BE2C (cell line): Measurements from ENCODE around the gene TUT1.

Source experiments
- DNase-seq: peaks from one replicate; pipeline ENCODE4 v3.0.0-alpha.2; 2020
- H3K27me3 ChIP-seq: fragments of 250-450 bp; sonication (Bioruptor Pico); 2 replicates; pipeline ENCODE4 v1.5.1; 2020; ENCODE audit warnings: mild to moderate bottlenecking
- H3K36me3 ChIP-seq: fragments of 250-450 bp; sonication (Bioruptor Pico); 2 replicates; pipeline ENCODE4 v1.5.1; 2020; ENCODE audit warnings: mild to moderate bottlenecking
- H3K4me1 ChIP-seq: fragments of 250-450 bp; sonication (Bioruptor Pico); 2 replicates; pipeline ENCODE4 v1.5.1; 2020
- H3K4me3 ChIP-seq: 2 replicates; pipeline ENCODE4 v1.5.1; 2011; ENCODE audit warnings: low read depth, low read length
- H3K9me3 ChIP-seq: fragments of 250-450 bp; sonication (Bioruptor Pico); 2 replicates; pipeline ENCODE4 v1.5.1; 2020
- TF ChIP-seq, protein P1 (sequence below): IDR thresholded peaks from 2 replicates; pipeline ENCODE4 v1.5.1; 2012; ENCODE audit warnings: mild to moderate bottlenecking, low read depth, low read length

TUT1 gene

DNA sequence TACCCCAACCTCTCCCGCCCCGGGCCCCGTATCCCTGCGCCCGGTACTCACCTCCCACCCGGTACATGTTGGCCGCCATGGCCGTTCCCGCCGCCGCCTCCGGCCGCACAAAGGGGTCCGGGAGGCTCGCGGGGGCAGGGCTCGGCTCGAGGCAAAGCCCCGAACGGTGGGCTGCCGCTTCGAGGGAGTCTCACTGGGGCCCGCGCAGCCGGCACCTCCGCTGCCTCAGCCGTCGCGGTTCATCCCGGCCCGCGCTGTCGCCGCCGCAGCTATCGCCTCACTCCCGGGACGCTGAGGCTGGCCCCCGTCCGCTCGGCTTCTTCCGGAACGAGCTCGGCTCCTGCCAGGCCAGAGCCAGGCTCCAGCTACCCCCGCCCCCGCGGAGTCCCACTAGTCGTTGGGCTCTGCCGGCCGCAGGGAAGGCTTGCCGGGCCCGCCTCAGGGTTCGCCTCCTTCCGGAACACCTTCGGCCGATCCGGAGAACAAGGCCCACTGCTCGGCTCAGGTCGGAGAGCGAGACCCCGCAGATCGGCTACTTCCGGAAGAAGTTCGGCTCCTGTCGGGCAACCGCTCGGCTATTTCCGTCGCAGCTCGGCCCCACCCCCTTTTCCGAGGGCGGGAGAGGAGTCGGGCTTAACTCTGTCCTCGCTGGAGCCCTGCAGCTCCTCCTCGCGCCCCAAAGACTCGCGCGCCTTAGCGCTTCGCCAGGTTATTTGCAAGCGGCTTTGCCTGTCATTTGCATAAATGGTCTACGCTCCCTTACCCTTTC, 10.2 kb upstream of the TUT1 start, which contains the start of gene MTA2:
MTA2 (minus strand) TSS at position 494 of the 769 bp plus-strand sequence; CDS start at position 79, 415 bp downstream.
- H3K4me1 ChIP-seq, result no peaks in the 10 kb centered on the region
- DNase-seq, result peak; percentile 96
- H3K27me3 ChIP-seq, result no peaks in the 10 kb centered on the region
- TF ChIP-seq, protein P1, sequence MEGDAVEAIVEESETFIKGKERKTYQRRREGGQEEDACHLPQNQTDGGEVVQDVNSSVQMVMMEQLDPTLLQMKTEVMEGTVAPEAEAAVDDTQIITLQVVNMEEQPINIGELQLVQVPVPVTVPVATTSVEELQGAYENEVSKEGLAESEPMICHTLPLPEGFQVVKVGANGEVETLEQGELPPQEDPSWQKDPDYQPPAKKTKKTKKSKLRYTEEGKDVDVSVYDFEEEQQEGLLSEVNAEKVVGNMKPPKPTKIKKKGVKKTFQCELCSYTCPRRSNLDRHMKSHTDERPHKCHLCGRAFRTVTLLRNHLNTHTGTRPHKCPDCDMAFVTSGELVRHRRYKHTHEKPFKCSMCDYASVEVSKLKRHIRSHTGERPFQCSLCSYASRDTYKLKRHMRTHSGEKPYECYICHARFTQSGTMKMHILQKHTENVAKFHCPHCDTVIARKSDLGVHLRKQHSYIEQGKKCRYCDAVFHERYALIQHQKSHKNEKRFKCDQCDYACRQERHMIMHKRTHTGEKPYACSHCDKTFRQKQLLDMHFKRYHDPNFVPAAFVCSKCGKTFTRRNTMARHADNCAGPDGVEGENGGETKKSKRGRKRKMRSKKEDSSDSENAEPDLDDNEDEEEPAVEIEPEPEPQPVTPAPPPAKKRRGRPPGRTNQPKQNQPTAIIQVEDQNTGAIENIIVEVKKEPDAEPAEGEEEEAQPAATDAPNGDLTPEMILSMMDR, result no peak
- H3K36me3 ChIP-seq, result peaks cover 21% of the 10 kb centered on the region
- no peaks in the 10 kb centered on the region for H3K9me3 ChIP-seq
- peak within 1 kb of the TSS; percentile 84 for H3K4me3 ChIP-seq

DNA sequence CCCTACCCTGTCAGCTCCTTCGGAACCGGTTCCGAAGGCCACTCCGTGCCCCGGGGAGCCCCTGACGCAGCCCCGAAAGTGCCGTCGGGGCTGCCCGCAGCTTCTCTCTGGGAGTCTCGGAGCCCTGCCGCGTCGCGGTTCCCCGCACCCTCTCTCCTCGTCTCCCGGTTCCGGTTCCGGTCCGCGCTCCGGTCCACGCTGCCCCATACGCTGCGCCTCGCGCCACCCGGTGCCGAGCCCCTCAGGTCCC, 9.7 kb upstream of the TUT1 start:
- H3K4me1 ChIP-seq, result no peaks in the 10 kb centered on the region
- TF ChIP-seq, protein P1, result no peak
- peaks cover 26% of the 10 kb centered on the region for H3K36me3 ChIP-seq
- DNase-seq, result no peak
- H3K4me3 ChIP-seq, result peak overlapping the region; percentile 84
- no peaks in the 10 kb centered on the region for H3K9me3 ChIP-seq
- H3K27me3 ChIP-seq, result no peaks in the 10 kb centered on the region

DNA sequence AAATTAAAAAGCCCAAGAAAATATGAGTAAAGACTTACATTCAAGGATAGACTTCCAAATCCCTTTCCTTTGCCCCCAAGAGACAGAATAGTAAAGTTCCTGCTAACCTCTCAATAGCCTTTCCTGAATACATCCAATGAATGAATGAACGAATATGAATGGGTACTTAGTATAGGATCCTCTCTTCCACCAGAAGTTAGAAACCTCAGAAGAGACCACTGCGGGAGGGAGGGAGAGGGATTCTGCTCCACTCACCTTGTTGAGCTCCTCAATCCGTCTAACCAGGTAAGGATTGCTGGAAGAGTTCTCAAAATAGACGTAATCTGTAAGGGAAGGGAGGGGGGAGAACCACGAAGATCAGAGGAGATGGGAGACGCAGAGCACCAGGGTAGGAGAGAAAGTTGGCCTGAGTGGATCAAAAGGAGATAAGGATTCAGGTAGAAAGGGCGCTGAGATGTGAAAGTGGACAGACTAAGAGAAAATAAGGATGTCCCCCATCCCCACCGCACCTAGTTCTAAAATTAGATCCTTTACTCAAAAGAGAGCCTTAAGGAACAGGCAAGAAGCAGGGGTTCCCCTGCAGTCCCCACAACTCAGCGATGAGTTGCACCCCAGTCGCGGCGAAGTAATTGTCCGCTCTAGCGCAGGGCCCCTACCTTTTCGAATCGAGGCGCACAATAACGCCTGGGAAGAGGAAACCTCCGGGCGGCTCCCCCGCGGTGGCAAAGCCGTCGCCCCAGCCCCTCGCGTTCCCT, 9.2 kb upstream of the TUT1 start:
- no peaks in the 10 kb centered on the region for H3K4me1 ChIP-seq
- TF ChIP-seq, protein P1, result no peak
- DNase-seq, result no peak
- H3K9me3 ChIP-seq, result no peaks in the 10 kb centered on the region
- peaks cover 29% of the 10 kb centered on the region for H3K36me3 ChIP-seq
- peak overlapping the region; percentile 84 for H3K4me3 ChIP-seq
- H3K27me3 ChIP-seq, result no peaks in the 10 kb centered on the region

DNA sequence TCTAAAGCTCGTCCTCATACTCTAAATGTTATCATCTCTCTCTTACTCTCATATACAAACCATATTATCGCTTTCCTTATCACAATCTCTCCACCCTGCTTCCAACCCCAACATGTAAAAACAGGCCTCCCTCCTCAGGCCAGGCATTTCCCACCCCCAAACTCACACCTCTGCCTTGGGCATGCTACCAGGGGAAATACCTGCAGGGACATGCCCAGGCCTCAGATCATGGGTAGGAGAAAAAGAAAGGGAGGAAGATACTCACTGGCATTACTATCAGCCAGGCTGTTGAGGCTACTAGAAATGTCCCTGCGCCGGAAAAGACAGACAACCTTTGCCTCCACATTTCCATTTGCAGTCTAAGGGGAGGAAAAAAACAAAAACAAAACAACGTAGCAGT, 8.6 kb upstream of the TUT1 start:
- Histone ChIP-seq H3K4me1 (no peaks in the 10 kb centered on the region), H3K4me3 (peak overlapping the region; percentile 84), H3K27me3 (no peaks in the 10 kb centered on the region), H3K36me3 (peaks cover 34% of the 10 kb centered on the region), H3K9me3 (no peaks in the 10 kb centered on the region)
- TF ChIP-seq, protein P1, result no peak
- DNase-seq, result no peak

DNA sequence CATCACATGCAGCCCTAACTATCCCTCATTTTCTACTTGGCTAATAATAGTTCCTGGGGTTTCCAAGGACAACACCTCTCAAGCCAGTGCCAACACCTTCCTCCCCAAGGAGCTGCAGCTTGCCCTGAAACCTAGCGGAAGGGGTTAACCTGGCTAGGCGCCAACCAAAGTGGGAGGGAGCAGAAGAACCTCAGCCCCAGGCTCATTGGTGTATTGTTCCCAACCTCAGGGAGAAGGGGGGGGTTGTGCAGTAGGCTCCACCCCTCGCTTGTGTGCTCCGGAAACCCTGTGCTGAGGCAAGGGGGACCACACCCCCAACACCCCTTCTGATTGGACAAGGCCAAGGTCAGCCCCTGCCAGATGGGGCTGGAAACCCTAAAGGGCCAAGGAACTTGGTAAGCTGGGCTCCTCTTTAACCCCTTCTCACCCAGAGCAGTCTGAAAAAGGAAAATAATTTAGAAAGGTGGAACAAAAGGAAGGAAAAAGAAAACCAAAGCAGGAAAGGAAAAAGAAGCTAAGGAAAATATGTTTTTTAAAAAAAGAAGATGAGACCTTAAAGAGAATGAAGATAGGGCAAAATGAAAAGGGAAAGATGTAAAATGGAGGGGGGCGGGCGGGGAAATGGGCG, 7.9 kb upstream of the TUT1 start:
- TF ChIP-seq, protein P1, result no peak
- no peaks in the 10 kb centered on the region for H3K27me3 ChIP-seq
- peaks cover 34% of the 10 kb centered on the region for H3K36me3 ChIP-seq

More for the DNA sequence above, 7.9 kb upstream of the TUT1 start:
- peak; percentile 94 for DNase-seq
- Histone ChIP-seq H3K4me3 (peak overlapping the region; percentile 84), H3K4me1 (no peaks in the 10 kb centered on the region), H3K9me3 (no peaks in the 10 kb centered on the region)
